Heart right ventricle (tissue), 16 donors: Measurements from ENCODE around the gene SLIT3. TPM values are rescaled to one million over a fixed set of nuclear protein-coding genes. Genes with fewer than 3 reads are reported as not detected.
"Not testable (repeated sequence)": the region's sequence is repeated elsewhere in the genome, so short reads cannot be mapped to it uniquely, and the experiment has no call there.

ENCODE experiments used
- ATAC-seq, 8 donors: fragments of 200-7000 bp; cut with Tn5 transposase; one replicate each; pipeline ENCODE4 v1.9.1; 2020; ENCODE audit warnings: mild to moderate bottlenecking in 8 of 8, moderate library complexity in 8 of 8, moderate number of reproducible peaks in 1 of 8
- DNase-seq, 2 donors: peaks; one replicate each; pipeline ENCODE4 v3.0.0-alpha.2; 2020
- H3K27ac ChIP-seq, 10 donors: fragments of 200-600 bp; sonication (generic) in 2 of 10; one replicate each; pipeline versions ENCODE4 v1.5.0 to v1.8.0; 2020 to 2022; ENCODE audit warnings: mild to moderate bottlenecking in 3 of 10
- H3K27me3 ChIP-seq, 7 donors: fragments of 200-600 bp; one replicate each; pipeline ENCODE4 v1.8.0; 2021 to 2022; ENCODE audit warnings: mild to moderate bottlenecking in 2 of 7
- H3K36me3 ChIP-seq, 9 donors: fragments of 200-600 bp; sonication (generic) in 1 of 9; one replicate each; pipeline versions ENCODE4 v1.5.0 to v1.8.0; 2020 to 2022; ENCODE audit warnings: mild to moderate bottlenecking in 2 of 9
- H3K4me1 ChIP-seq, 9 donors: fragments of 200-600 bp; sonication (generic) in 1 of 9; one replicate each; pipeline versions ENCODE4 v1.5.0 to v1.8.0; 2020 to 2022; ENCODE audit warnings: mild to moderate bottlenecking in 4 of 9
- H3K4me3 ChIP-seq, 10 donors: fragments of 200-600 bp; sonication (generic) in 2 of 10; one replicate each; pipeline versions ENCODE4 v1.5.0 to v1.8.0; 2020 to 2022; ENCODE audit warnings: mild to moderate bottlenecking in 7 of 10, moderate library complexity in 2 of 10
- H3K9me3 ChIP-seq, 11 donors: fragments of 200-600 bp in 10 of 11; sonication (generic) in 2 of 11; one replicate each; pipeline versions ENCODE4 v1.5.0 to v1.8.0; 2013 to 2022; ENCODE audit warnings: mild to moderate bottlenecking in 2 of 11, control low read depth in 1 of 11, moderate library complexity in 1 of 11
- CTCF ChIP-seq, 9 donors: fragments of 200-600 bp; sonication (generic) in 2 of 9; IDR thresholded peaks; one replicate each; pipeline versions ENCODE4 v1.5.0 to v1.8.0; 2021 to 2022; ENCODE audit warnings: antibody characterized with exemption in 9 of 9, mild to moderate bottlenecking in 5 of 9, moderate library complexity in 1 of 9
- WGBS, 2 donors: extraction: QIAGEN DNeasy Blood & Tissue Kit; methylation state at CpG; one replicate each; pipeline ENCODE4 v1.1.7; 2013; ENCODE audit warnings: inconsistent platforms in 1 of 2; 5-methylcytosine and 5-hydroxymethylcytosine counted together
- intact Hi-C, 10 donors: fragments of 100-400 bp; cut with DNase I; formaldehyde crosslinking; loops; one replicate each; pipeline versions ENCODE4 v1.11.1 to v1.14.2; 2022
- polyA plus RNA-seq, 2 donors: library from polyadenylated mRNA; stranded (reverse); fragments of 200-250 nt; gene quantifications; one replicate each; pipeline ENCODE4 v1.2.3, GENCODE V29; 2013
- total RNA-seq, 10 donors: library from RNA; stranded (reverse); fragmentation: NEBNext Ultra II Directional in 3 of 10; extraction: Animal tissue kit (Norgen Biotek cat#: 25700) in 3 of 10; gene quantifications; one replicate each; pipeline versions ENCODE4 v1.2.1 to v1.2.4, GENCODE V29; 2021 to 2023
- donor health status: Arrhythmogenic right ventricular cardiomyopathy.
- donor health status: ischemic (EF 13 %, LVEDD 7.1; RV severe dilation, severe dysfunction).
- donor health status: healthy with polysubstance abuse.
- donor health status: DM: no; HTN: yes; CAD: no.
- donor health status: DM: no; HTN: no; CAD: no.
- donor health status: ischemic (EF 25% LVEDD 6.9; RV normal size, moderate dysfunction).
- donor health status: ischemic (EF 25% LVEDD 5.7; RV mildly dilated, moderate dysfunction).
- donor health status: healthy.
- donor health status: DM: yes; HTN: yes; CAD: no.
- donor health status: Ischemic cardiomyopathy.
- donor health status: ischemic (EF 35%, LVEDD 5.7; RV mildly dilated, moderate dysfunction).
- donor health status: nonischemic (EF 11% LVEDD 7.7; RV severe dilation, severe dysfunction).
- donor health status: DM: yes; HTN: yes; CAD: no.
- donor health status: PGD.
- donor health status: ischemic (EF 29% LVEDD 5.4; RV normal size, mild dysfunction).
- donor health status: nonischemic (EF 23%, LVEDD 6.1; RV moderate dilation, normal function).

SLIT3 gene
- total and polyA plus RNA-seq, 12 donors = 2.0 to 29.2 (median 12.1) TPM

GRCh38 chr5:168637793-168638192 lies 663.1 kb downstream of the SLIT3 start:
- intact Hi-C loops = no loop called here
- no peak for TF ChIP-seq CTCF (IDR thresholded peaks at IDR 0.05)
- no peaks in the 10 kb centered on the region for H3K27me3 ChIP-seq
- H3K27ac ChIP-seq = no peak overlapping the region
- DNase-seq = no peak
- no peaks in the 10 kb centered on the region for H3K4me1 ChIP-seq
- no peaks in the 10 kb centered on the region for H3K36me3 ChIP-seq
- no peak overlapping the region for H3K4me3 ChIP-seq
- 82 to 100% methylated on average over 1 of the region's 1 CpG for WGBS, 2 donors
- ATAC-seq = no peak
- no peaks in the 10 kb centered on the region for H3K9me3 ChIP-seq

DNA sequence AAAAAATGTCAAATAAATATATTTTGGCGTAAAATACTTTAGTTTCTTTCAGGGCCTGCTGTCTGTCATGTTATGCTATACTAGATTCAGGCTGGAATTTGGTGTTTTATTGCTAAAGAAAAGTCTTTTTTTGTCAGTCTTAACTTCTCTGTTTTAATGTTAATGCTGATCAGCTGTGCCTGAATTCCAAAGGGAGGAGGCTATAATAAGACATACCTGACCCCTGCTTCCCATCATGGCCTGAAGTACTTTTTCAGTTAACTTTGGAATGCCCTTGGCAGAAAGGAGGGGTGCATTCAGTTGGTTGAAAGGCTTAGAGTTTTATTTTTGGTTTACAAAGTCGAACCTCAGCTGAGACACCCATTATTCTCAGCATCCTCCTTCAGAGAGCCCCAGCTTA lies 663.7 kb downstream of the SLIT3 start:
- Histone ChIP-seq H3K9me3 (no peaks in the 10 kb centered on the region), H3K27ac (no peak overlapping the region), H3K36me3 (no peaks in the 10 kb centered on the region), H3K27me3 (no peaks in the 10 kb centered on the region), H3K4me3 (no peak overlapping the region), H3K4me1 (no peaks in the 10 kb centered on the region)
- DNase-seq = no peak
- 80 to 83% methylated on average over 2 of the region's 2 CpGs for whole genome bisulfite sequencing, 2 donors
- intact Hi-C loops = no loop called here
- ATAC-seq = no peak
- no peak for TF ChIP-seq CTCF (IDR thresholded peaks at IDR 0.05)

GRCh38 chr5:168630958-168631357 lies 670.0 kb downstream of the SLIT3 start:
- H3K27me3 ChIP-seq, intact Hi-C loops, ATAC-seq, H3K9me3 ChIP-seq, H3K27ac ChIP-seq, H3K4me1 ChIP-seq, H3K36me3 ChIP-seq, DNase-seq, H3K4me3 ChIP-seq: not testable (repeated sequence)
- 91% methylated on average over 13 of the region's 13 CpGs for WGBS, 2 donors

- intact Hi-C loops = no loop called here
Observed at GRCh38 chr5:168624850-168625364, 676.0 kb downstream of the SLIT3 start.

More at GRCh38 chr5:168624850-168625364, 676.0 kb downstream of the SLIT3 start:
- ATAC-seq (no peak), DNase-seq (no peak)
- TF ChIP-seq CTCF (IDR thresholded peaks at IDR 0.05) = no peak
- 90 to 97% methylated on average over 3 of the region's 3 CpGs for WGBS, 2 donors
- H3K27ac ChIP-seq = no peak overlapping the region
- no peaks in the 10 kb centered on the region for H3K4me1 ChIP-seq
- H3K4me3 ChIP-seq = no peak overlapping the region
- no peaks in the 10 kb centered on the region for H3K9me3 ChIP-seq
- no peaks in the 10 kb centered on the region for H3K27me3 ChIP-seq
- H3K36me3 ChIP-seq = no peaks in the 10 kb centered on the region
